Upper lobe of right lung (tissue), 1 donor: ENCODE results near the gene C2orf76. TPM values are rescaled to one million over a fixed set of nuclear protein-coding genes. Genes with fewer than 3 reads are reported as not detected.

Source experiments
- ATAC-seq: fragments of 200-7000 bp; cut with Tn5 transposase; one replicate; pipeline ENCODE4 v1.9.1; 2020; ENCODE audit warnings: mild to moderate bottlenecking, moderate library complexity
- DNase-seq: peaks from one replicate; pipeline ENCODE4 v3.0.0-alpha.2; 2020
- H3K27ac ChIP-seq: fragments of 200-600 bp; one replicate; pipeline ENCODE4 v1.8.0; 2022
- H3K27me3 ChIP-seq: fragments of 200-600 bp; one replicate; pipeline ENCODE4 v1.8.0; 2022; ENCODE audit warnings: mild to moderate bottlenecking
- H3K36me3 ChIP-seq: fragments of 200-600 bp; one replicate; pipeline ENCODE4 v1.8.0; 2022
- H3K4me1 ChIP-seq: fragments of 200-600 bp; one replicate; pipeline ENCODE4 v1.8.0; 2022
- H3K4me3 ChIP-seq: fragments of 200-600 bp; one replicate; pipeline ENCODE4 v1.8.0; 2022; ENCODE audit warnings: mild to moderate bottlenecking
- H3K9me3 ChIP-seq: fragments of 200-600 bp; one replicate; pipeline ENCODE4 v1.8.0; 2022
- intact Hi-C: fragments of 100-400 bp; cut with DNase I; formaldehyde crosslinking; loops from one replicate; pipeline ENCODE4 v1.11.0; 2022
- total RNA-seq: library from RNA; stranded (reverse); fragmentation: NEBNext Ultra II Directional; extraction: Animal tissue kit (Norgen Biotek cat#: 25700); gene quantifications from one replicate; pipeline ENCODE4 v1.2.1, GENCODE V29; 2021
- TF ChIP-seq, protein P1 (sequence below): fragments of 200-600 bp; IDR thresholded peaks from one replicate; pipeline ENCODE4 v1.8.0; 2022; ENCODE audit warnings: antibody characterized with exemption
- donor health status: DM: no; HTN: yes; CAD: no; lungs with severe emphysema.

Gene C2orf76
- total RNA-seq, 1 donor from 2014 or later, result 11.8 TPM

DNA sequence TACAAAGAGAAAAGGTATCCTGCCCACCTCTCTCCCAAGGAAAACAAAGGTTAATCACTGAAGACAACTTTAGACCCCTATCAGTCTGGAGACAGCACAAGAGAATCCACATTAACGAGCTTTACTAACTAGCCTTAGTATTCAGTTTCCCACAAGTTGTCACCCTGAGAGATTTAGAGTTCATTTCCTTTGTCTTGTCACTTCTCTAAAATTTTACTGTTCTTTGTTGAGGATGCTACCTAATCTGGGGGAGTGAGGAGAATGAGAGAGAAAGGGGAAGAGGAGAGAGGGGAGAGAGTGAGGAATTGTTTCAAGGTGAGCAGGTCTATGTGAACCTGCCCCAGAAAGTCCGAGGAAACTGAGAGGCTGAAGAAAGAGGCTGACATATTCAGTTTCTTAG lies 28.4 kb downstream of the C2orf76 start:
- DNase-seq, result no peak
- Histone ChIP-seq H3K27ac (no peak overlapping the region), H3K36me3 (no peaks in the 10 kb centered on the region), H3K9me3 (no peaks in the 10 kb centered on the region), H3K4me1 (peaks cover 5% of the 10 kb centered on the region), H3K4me3 (no peak overlapping the region), H3K27me3 (no peaks in the 10 kb centered on the region)
- TF ChIP-seq, protein P1, sequence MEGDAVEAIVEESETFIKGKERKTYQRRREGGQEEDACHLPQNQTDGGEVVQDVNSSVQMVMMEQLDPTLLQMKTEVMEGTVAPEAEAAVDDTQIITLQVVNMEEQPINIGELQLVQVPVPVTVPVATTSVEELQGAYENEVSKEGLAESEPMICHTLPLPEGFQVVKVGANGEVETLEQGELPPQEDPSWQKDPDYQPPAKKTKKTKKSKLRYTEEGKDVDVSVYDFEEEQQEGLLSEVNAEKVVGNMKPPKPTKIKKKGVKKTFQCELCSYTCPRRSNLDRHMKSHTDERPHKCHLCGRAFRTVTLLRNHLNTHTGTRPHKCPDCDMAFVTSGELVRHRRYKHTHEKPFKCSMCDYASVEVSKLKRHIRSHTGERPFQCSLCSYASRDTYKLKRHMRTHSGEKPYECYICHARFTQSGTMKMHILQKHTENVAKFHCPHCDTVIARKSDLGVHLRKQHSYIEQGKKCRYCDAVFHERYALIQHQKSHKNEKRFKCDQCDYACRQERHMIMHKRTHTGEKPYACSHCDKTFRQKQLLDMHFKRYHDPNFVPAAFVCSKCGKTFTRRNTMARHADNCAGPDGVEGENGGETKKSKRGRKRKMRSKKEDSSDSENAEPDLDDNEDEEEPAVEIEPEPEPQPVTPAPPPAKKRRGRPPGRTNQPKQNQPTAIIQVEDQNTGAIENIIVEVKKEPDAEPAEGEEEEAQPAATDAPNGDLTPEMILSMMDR, result no peak
- intact Hi-C loops, result no loop called here
- ATAC-seq, result no peak

DNA sequence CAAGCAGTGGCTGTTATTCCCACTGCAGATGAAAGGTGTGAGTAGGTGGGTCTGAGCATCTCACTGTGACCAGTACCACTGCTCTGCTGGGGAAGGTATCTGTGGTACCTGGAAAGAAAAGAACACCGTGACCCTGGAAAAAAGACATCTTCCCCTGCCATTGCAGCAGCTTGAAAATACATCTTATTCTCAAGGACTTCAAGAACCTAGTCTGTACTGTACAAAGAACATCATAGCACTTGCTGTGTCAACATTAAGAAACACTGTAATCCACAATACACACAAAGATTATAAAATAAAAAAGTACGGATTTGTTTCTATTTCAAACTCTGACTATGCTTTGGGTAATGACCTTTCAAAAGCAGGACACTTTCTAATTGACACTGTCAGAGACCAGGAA lies 28.9 kb downstream of the C2orf76 start:
- Histone ChIP-seq H3K4me3 (no peak overlapping the region), H3K36me3 (no peaks in the 10 kb centered on the region), H3K9me3 (no peaks in the 10 kb centered on the region), H3K4me1 (peaks cover 5% of the 10 kb centered on the region), H3K27me3 (no peaks in the 10 kb centered on the region), H3K27ac (no peak overlapping the region)
- intact Hi-C loops, result no loop called here
- TF ChIP-seq, protein P1, result no peak
- ATAC-seq (no peak), DNase-seq (no peak)

DNA sequence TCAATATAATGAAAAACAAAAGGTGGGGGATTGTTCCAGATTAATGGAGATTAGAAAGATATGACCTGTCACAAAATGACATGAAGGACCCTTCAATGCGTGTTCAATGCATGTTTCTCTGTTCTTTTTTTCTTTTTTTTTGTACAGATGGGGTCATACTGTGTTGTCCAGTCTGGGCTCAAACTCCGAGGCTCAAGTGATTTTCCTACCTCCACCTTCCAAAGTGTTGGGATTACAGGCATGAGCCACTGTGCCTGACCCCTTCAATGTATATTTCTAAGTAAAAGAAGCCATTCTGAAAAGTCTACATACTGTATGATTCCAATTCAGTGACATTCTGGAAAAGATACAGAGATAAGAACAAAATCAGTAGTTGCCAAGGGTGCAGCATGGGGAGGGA lies 32.8 kb downstream of the C2orf76 start:
- TF ChIP-seq, protein P1, result no peak
- intact Hi-C loops, result no loop called here
- Histone ChIP-seq H3K36me3 (no peaks in the 10 kb centered on the region), H3K9me3 (no peaks in the 10 kb centered on the region), H3K27me3 (no peaks in the 10 kb centered on the region), H3K4me1 (no peaks in the 10 kb centered on the region), H3K4me3 (no peak overlapping the region), H3K27ac (no peak overlapping the region)
- DNase-seq (no peak), ATAC-seq (no peak)

DNA sequence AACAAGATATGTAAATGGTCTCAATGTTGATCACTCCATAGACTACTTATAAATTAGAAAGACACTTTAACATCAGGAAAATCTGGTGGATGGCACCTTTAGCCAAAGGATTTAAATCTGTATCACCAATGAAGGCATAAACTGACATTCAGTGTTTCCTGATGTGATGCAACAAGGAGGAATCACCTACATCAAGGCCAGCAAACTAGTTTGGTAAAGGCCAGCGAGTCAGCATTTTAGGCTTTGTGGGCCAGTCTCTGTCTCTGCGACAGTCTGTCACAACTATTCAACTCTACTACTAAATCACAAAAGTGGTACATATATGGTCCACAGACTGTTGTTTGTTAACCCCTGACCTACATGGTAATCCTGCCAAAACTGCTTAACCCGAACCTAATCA lies 33.3 kb downstream of the C2orf76 start:
- Histone ChIP-seq H3K27me3 (no peaks in the 10 kb centered on the region), H3K9me3 (no peaks in the 10 kb centered on the region), H3K4me3 (no peak overlapping the region), H3K27ac (no peak overlapping the region), H3K36me3 (no peaks in the 10 kb centered on the region), H3K4me1 (no peaks in the 10 kb centered on the region)
- intact Hi-C loops, result no loop called here
- TF ChIP-seq, protein P1, result no peak
- ATAC-seq (no peak), DNase-seq (no peak)

DNA sequence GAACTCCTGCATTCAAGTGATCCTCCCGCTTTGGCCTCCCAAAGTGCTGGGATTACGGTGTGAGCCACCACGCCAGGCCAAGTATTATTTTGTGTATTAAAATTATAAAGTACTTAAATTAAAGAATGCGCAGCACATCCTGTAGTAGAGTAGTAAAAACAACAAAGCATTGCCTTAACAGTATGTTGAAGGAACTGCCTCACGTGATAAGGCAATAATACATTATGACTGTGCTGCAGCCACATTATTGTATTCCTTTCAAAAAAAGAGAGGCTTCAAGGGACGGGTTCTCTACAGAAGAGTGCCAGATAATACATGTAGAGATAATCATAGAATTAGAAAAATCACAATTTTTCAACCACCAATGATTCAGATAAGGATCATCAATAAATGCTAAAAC lies 33.7 kb downstream of the C2orf76 start:
- no peaks in the 10 kb centered on the region for H3K4me1 ChIP-seq
- H3K9me3 ChIP-seq, result no peaks in the 10 kb centered on the region
- DNase-seq, result no peak
- TF ChIP-seq, protein P1, result no peak
- ATAC-seq, result no peak
- H3K27ac ChIP-seq, result no peak overlapping the region
- no peaks in the 10 kb centered on the region for H3K36me3 ChIP-seq
- no peak overlapping the region for H3K4me3 ChIP-seq
- intact Hi-C loops, result no loop called here
- H3K27me3 ChIP-seq, result no peaks in the 10 kb centered on the region

DNA sequence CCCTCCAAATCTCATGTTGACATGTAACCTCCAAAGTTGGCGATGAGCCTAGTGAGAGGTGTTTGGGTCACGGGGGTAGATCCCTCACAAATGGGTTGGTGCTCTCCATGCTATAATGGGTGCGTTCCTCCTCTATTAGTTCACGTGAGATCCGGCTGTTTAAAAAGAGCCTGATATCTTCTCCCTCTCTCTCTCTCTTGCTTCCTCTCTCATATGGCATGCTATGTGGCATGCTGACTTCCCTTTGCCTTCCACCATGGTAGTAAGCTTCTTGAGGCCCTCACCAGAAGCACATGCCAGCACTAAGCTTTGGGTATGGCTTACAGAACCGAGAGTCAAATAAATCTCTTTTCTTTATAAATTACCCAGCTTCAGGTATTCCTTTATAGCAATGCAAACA lies 39.2 kb downstream of the C2orf76 start:
- Histone ChIP-seq H3K27me3 (no peaks in the 10 kb centered on the region), H3K4me1 (no peaks in the 10 kb centered on the region), H3K27ac (no peak overlapping the region), H3K4me3 (no peak overlapping the region), H3K9me3 (no peaks in the 10 kb centered on the region), H3K36me3 (no peaks in the 10 kb centered on the region)
- TF ChIP-seq, protein P1, result no peak
- DNase-seq (no peak), ATAC-seq (no peak)
- intact Hi-C loops, result no loop called here
